ENCODE results near the gene MAD1L1. TPM values are rescaled to one million over a fixed set of nuclear protein-coding genes. Genes with fewer than 3 reads are reported as not detected.
A peak's percentile ranks its signal among the peaks of the same experiment; 100 is the strongest.

The MAD1L1 gene
- total RNA-seq, 1 donor from 2014 or later = 48.4 TPM

GRCh38 chr7:1969459-1970284 is 263.1 kb downstream of the MAD1L1 start:
- H3K27me3 ChIP-seq = no peaks in the 10 kb centered on the region
- intact Hi-C loops (cut with DNase I) = no loop called here
- no peaks in the 10 kb centered on the region for H3K36me3 ChIP-seq
- H3K4me3 ChIP-seq = no peak overlapping the region
- DNase-seq (peak; percentile 46), ATAC-seq (no peak)
- TF ChIP-seq CTCF (IDR thresholded peaks at IDR 0.05) = no peak
- H3K9me3 ChIP-seq = no peaks in the 10 kb centered on the region
- no peak overlapping the region for H3K27ac ChIP-seq
- no peaks in the 10 kb centered on the region for H3K4me1 ChIP-seq

GRCh38 chr7:1968397-1969111 is 264.2 kb downstream of the MAD1L1 start:
- TF ChIP-seq CTCF (IDR thresholded peaks at IDR 0.05) = no peak
- DNase-seq (peak; percentile 49), ATAC-seq (no peak)
- Histone ChIP-seq H3K4me1 (no peaks in the 10 kb centered on the region), H3K27me3 (no peaks in the 10 kb centered on the region), H3K9me3 (no peaks in the 10 kb centered on the region), H3K4me3 (no peak overlapping the region), H3K27ac (no peak overlapping the region), H3K36me3 (no peaks in the 10 kb centered on the region)
- intact Hi-C loops (cut with DNase I) = no loop called here

GRCh38 chr7:1967512-1968396 is 265.0 kb downstream of the MAD1L1 start:
- intact Hi-C loops (cut with DNase I) = no loop called here
- DNase-seq (peak; percentile 49), ATAC-seq (no peak)
- no peak for TF ChIP-seq CTCF (IDR thresholded peaks at IDR 0.05)
- Histone ChIP-seq H3K4me3 (no peak overlapping the region), H3K27me3 (no peaks in the 10 kb centered on the region), H3K9me3 (no peaks in the 10 kb centered on the region), H3K27ac (no peak overlapping the region), H3K36me3 (no peaks in the 10 kb centered on the region), H3K4me1 (no peaks in the 10 kb centered on the region)

GRCh38 chr7:1966631-1967200 is 266.0 kb downstream of the MAD1L1 start:
- ATAC-seq (no peak), DNase-seq (peak; percentile 53)
- Histone ChIP-seq H3K9me3 (no peaks in the 10 kb centered on the region), H3K4me1 (no peaks in the 10 kb centered on the region), H3K36me3 (no peaks in the 10 kb centered on the region), H3K27me3 (no peaks in the 10 kb centered on the region), H3K27ac (no peak overlapping the region), H3K4me3 (no peak overlapping the region)
- intact Hi-C loops (cut with DNase I) = no loop called here
- no peak for TF ChIP-seq CTCF (IDR thresholded peaks at IDR 0.05)

- Histone ChIP-seq H3K27me3 (no peaks in the 10 kb centered on the region), H3K36me3 (no peaks in the 10 kb centered on the region), H3K9me3 (no peaks in the 10 kb centered on the region), H3K4me3 (no peak overlapping the region), H3K27ac (no peak overlapping the region), H3K4me1 (no peaks in the 10 kb centered on the region)
- TF ChIP-seq CTCF (IDR thresholded peaks at IDR 0.05) = no peak
- ATAC-seq (peak; percentile 29), DNase-seq (peak; percentile 36)
- intact Hi-C loops (cut with DNase I) = no loop called here
Measured at GRCh38 chr7:1965579-1966294, 267.0 kb downstream of the MAD1L1 start.

Measured in upper lobe of right lung (tissue), 1 donor.